HepG2 (cell line): ENCODE measurements around the gene CRISPLD2. TPM values are rescaled to one million over a fixed set of nuclear protein-coding genes. Genes with fewer than 3 reads are reported as not detected.

Experiments used
- ATAC-seq: fragments of 200-7000 bp; cut with Tn5 transposase; 3 replicates; pipeline ENCODE4 v1.9.1; 2020; ENCODE audit warnings: mild to moderate bottlenecking, moderate library complexity
- BruUV-seq: library from RNA; stranded (reverse); fragments of 400-500 nt; replicated peaks from 2 replicates; lab custom pipeline; 2021; lab: Mats Ljungman, UMichigan
- CTCF ChIA-PET: fragments of 300-600 bp; formaldehyde crosslinking; extraction: SDS; loops from one replicate; lab custom pipeline; 2021; ENCODE audit warnings: low total read pairs, inconsistent platforms, low intra/inter-chr PET ratio; lab: Yijun Ruan, JAX
- POLR2A ChIA-PET: fragments of 350-600 bp; sonication (Branson Sonifier 250); formaldehyde crosslinking; loops from one replicate; lab custom pipeline; 2020; ENCODE audit warnings: antibody characterized with exemption, inconsistent platforms; lab: Yijun Ruan, JAX
- DNase-seq: peaks from one replicate; pipeline ENCODE4 v3.0.0-alpha.2; 2015; ENCODE audit warnings: low spot score
- FAIRE-seq: peaks from 3 replicates; lab custom pipeline; 2011; peaks lifted over from hg19 to GRCh38; lab: Jason Lieb, UNC
- H2AFZ ChIP-seq: one replicate; pipeline ENCODE4 v1.6.1; 2011; ENCODE audit warnings: low read length, inconsistent platforms
- H3K27ac ChIP-seq: fragments of 300-600 bp; 3 replicates; pipeline ENCODE4 v1.8.0; 2011; ENCODE audit warnings: mixed run types, mild to moderate bottlenecking, mixed read lengths, low read length, inconsistent platforms; ENCODE audit not compliant: insufficient read depth; ENCODE audit errors: extremely low read length
- H3K27me3 ChIP-seq, 2 experiments: fragments of 200-600 bp in 1 of 2; 2 replicates in 1 of 2; 3 replicates in 1 of 2; pipeline versions ENCODE4 v1.6.0 to v1.8.0; 2011; ENCODE audit warnings: low read length in 2 of 2, mild to moderate bottlenecking in 2 of 2, moderate library complexity in 2 of 2, inconsistent platforms in 1 of 2; ENCODE audit not compliant: insufficient read depth in 2 of 2, control insufficient read depth in 1 of 2
- H3K36me3 ChIP-seq, 2 experiments: fragments of 200-600 bp in 1 of 2; replicated peaks in 1 of 2; 2 replicates in 1 of 2; 3 replicates in 1 of 2; pipeline versions ENCODE4 v1.5.1 to v1.8.0; 2011; ENCODE audit warnings: low read length in 2 of 2, inconsistent platforms in 1 of 2; ENCODE audit not compliant: insufficient read depth in 2 of 2, control insufficient read depth in 1 of 2
- H3K4me1 ChIP-seq: 2 replicates; pipeline ENCODE4 v1.5.1; 2012; ENCODE audit warnings: low read length, inconsistent platforms; ENCODE audit not compliant: insufficient read depth
- H3K4me2 ChIP-seq: 2 replicates; pipeline ENCODE4 v1.6.0; 2011; ENCODE audit warnings: low read depth, low read length, inconsistent platforms
- H3K4me3 ChIP-seq, 3 experiments: fragments of 200-600 bp in 1 of 3; sonication (generic), shearing (Covaris generic) in 1 of 3; replicated peaks in 1 of 3; 2 replicates each; pipeline ENCODE4 v1.5.1; 2011 to 2016; ENCODE audit warnings: low read length in 3 of 3, inconsistent platforms in 2 of 3, low read depth in 2 of 3, mild to moderate bottlenecking in 2 of 3, control low read depth in 1 of 3, mixed read lengths in 1 of 3; ENCODE audit not compliant: insufficient read depth in 1 of 3
- H3K79me2 ChIP-seq: one replicate; pipeline ENCODE4 v1.6.1; 2011; ENCODE audit warnings: low read length, inconsistent platforms; ENCODE audit not compliant: insufficient read depth
- H3K9ac ChIP-seq: 2 replicates; pipeline ENCODE4 v1.6.0; 2011; ENCODE audit warnings: mild to moderate bottlenecking, low read depth, low read length, inconsistent platforms; ENCODE audit not compliant: insufficient read depth
- H3K9me3 ChIP-seq: 2 replicates; pipeline ENCODE4 v1.5.1; 2012; ENCODE audit warnings: mild to moderate bottlenecking, low read length
- H4K20me1 ChIP-seq: 2 replicates; pipeline ENCODE4 v1.6.0; 2011; ENCODE audit warnings: inconsistent platforms, mild to moderate bottlenecking, low read length, moderate library complexity; ENCODE audit not compliant: insufficient read depth
- ATAD3A ChIP-seq: sonication (generic); formaldehyde crosslinking; IDR thresholded peaks from 2 replicates; pipeline ENCODE4 v1.4.0; 2020; ENCODE audit warnings: missing genetic modification reagents
- CEBPB ChIP-seq: IDR thresholded peaks from 2 replicates; pipeline ENCODE4 v1.6.1; 2011; ENCODE audit warnings: low read depth, low read length, improper control_type of control experiment, borderline replicate concordance
- CEBPG ChIP-seq: IDR thresholded peaks from 2 replicates; pipeline ENCODE4 v1.6.1; 2016
- KLF6 ChIP-seq: IDR thresholded peaks from 2 replicates; pipeline ENCODE4 v1.8.0; 2016; ENCODE audit warnings: missing biosample characterization, missing genetic modification reagents
- MXI1 ChIP-seq: IDR thresholded peaks from 3 replicates; pipeline ENCODE4 v1.6.1; 2012; ENCODE audit warnings: low read depth, low read length, inconsistent platforms, borderline replicate concordance
- ZFY ChIP-seq: sonication (generic); formaldehyde crosslinking; IDR thresholded peaks from 2 replicates; pipeline ENCODE4 v1.4.0; 2020; ENCODE audit warnings: missing genetic modification reagents
- ZKSCAN5 ChIP-seq: sonication (generic); formaldehyde crosslinking; IDR thresholded peaks from 2 replicates; pipeline ENCODE4 v1.5.1; 2020; ENCODE audit warnings: mild to moderate bottlenecking, missing genetic modification reagents
- ZNF180 ChIP-seq: sonication (generic); formaldehyde crosslinking; IDR thresholded peaks from 2 replicates; pipeline ENCODE4 v1.4.0; 2020; ENCODE audit warnings: low read depth, missing genetic modification reagents, borderline replicate concordance
- ZNF24 ChIP-seq: fragments of 450-650 bp; IDR thresholded peaks from 2 replicates; pipeline ENCODE4 v1.6.1; 2017; ENCODE audit warnings: antibody characterized with exemption, mild to moderate bottlenecking
- ZNF326 ChIP-seq: sonication (generic); formaldehyde crosslinking; IDR thresholded peaks from 2 replicates; pipeline ENCODE4 v1.4.0; 2020; ENCODE audit warnings: missing genetic modification reagents, borderline replicate concordance
- ZNF563 ChIP-seq: sonication (generic); formaldehyde crosslinking; IDR thresholded peaks from 2 replicates; pipeline ENCODE4 v1.8.0; 2022; ENCODE audit warnings: mild to moderate bottlenecking, moderate library complexity, missing genetic modification reagents
- WGBS: methylation state at CpG from one replicate; pipeline ENCODE4 v1.1.6; 2017; ENCODE audit warnings: low lambda C conversion rate; 5-methylcytosine and 5-hydroxymethylcytosine counted together
- in situ Hi-C: cut with HindIII; loops from 2 replicates; pipeline ENCODE4 v1.10.0; 2017; ENCODE audit warnings: low pct_unique_long_range_greater_than_20kb; ENCODE audit not compliant: extremely low pct_ligation_motif_present
- intact Hi-C: fragments of 100-400 bp; cut with micrococcal nuclease; formaldehyde crosslinking; loops from one replicate; pipeline ENCODE4 v1.10.0; 2022; ENCODE audit not compliant: unreplicated experiment
- polyA plus RNA-seq, 8 experiments: library from polyadenylated mRNA; depleted of rRNA in 3 of 8; stranded (reverse) in 7 of 8; unstranded in 1 of 8; fragments of >200 nt; fragmentation: Illumina TruSeq in 4 of 8; extraction: Trizol in 4 of 8; gene quantifications; 2 replicates each; pipeline versions ENCODE4 v1.2.1 to v1.2.3, GENCODE V29; 2011 to 2016; ENCODE audit warnings: low read depth in 4 of 8, missing spikeins in 1 of 8, mixed read lengths in 1 of 8; ENCODE audit not compliant: insufficient read depth in 1 of 8
- total RNA-seq, 5 experiments: library from RNA; depleted of rRNA; stranded (reverse); fragments of >200 nt; fragmentation: Illumina TruSeq; extraction: Trizol; gene quantifications; 2 replicates each; pipeline ENCODE4 v1.2.3, GENCODE V29; 2016; ENCODE audit warnings: low read depth in 1 of 5
- TF ChIP-seq, protein P1 (sequence below): sonication (generic); formaldehyde crosslinking; IDR thresholded peaks from 2 replicates; pipeline ENCODE4 v1.4.0; 2020; ENCODE audit warnings: low read depth, mild to moderate bottlenecking, missing genetic modification reagents

CRISPLD2 gene
- total and polyA plus RNA-seq, 2 of the 13 experiments (the other 11 are each of a cell fraction or from before 2014, with no cell fraction given) = 0.04 to 0.31 TPM

DNA sequence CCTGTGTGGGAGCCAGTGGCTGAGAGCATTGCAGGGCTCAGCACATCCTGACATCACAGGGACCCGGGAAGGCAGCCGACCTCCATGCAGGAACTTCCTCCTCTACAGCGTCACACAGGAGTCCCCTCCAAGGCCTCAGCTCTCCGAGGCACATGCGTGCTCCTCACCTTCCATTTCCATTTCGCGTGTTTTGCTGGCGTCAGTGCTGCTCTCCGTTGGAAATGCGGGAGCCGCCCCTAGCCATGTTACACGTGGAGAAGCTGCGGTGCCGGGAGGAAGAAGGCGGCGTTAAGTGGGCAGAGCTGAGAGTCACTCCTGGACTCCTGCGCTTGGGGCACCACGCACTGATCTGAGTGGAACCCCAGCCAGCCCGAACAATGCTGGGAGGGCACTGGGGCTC, 25.2 kb upstream of the CRISPLD2 start:
- DNase-seq (no peak), FAIRE-seq (no peak), ATAC-seq (no peak)
- ChIA-PET POLR2A (no interaction called here), CTCF (no interaction called here)
- H3K36me3 ChIP-seq = no peaks in the 10 kb centered on the region
- H3K4me3 ChIP-seq = no peak overlapping the region
- no peak for TF ChIP-seq KLF6 (CRISPR knock-in tag)
- TF ChIP-seq ZNF180 (CRISPR knock-in tag) = no peak
- H3K27ac ChIP-seq = no peak overlapping the region
- no peak overlapping the region for H2AFZ ChIP-seq
- H3K4me1 ChIP-seq = no peaks in the 10 kb centered on the region
- in situ Hi-C loops = loop anchor here (5.0 kb wide), 1 partner anchor 47 kb away; no protein-coding TSS in a partner anchor
- H3K79me2 ChIP-seq = no peaks in the 10 kb centered on the region
- H3K9ac ChIP-seq = no peak overlapping the region
- no TSS peak for BruUV-seq
- intact Hi-C loops = loop anchor here (1.0 kb wide), 1 partner anchor 18 kb away; no protein-coding TSS in a partner anchor
- no peaks in the 10 kb centered on the region for H4K20me1 ChIP-seq
- WGBS = 93% methylated on average over 19 of the region's 19 CpGs
- no peaks in the 10 kb centered on the region for H3K9me3 ChIP-seq
- H3K4me2 ChIP-seq = no peak overlapping the region
- H3K27me3 ChIP-seq = no peaks in the 10 kb centered on the region

DNA sequence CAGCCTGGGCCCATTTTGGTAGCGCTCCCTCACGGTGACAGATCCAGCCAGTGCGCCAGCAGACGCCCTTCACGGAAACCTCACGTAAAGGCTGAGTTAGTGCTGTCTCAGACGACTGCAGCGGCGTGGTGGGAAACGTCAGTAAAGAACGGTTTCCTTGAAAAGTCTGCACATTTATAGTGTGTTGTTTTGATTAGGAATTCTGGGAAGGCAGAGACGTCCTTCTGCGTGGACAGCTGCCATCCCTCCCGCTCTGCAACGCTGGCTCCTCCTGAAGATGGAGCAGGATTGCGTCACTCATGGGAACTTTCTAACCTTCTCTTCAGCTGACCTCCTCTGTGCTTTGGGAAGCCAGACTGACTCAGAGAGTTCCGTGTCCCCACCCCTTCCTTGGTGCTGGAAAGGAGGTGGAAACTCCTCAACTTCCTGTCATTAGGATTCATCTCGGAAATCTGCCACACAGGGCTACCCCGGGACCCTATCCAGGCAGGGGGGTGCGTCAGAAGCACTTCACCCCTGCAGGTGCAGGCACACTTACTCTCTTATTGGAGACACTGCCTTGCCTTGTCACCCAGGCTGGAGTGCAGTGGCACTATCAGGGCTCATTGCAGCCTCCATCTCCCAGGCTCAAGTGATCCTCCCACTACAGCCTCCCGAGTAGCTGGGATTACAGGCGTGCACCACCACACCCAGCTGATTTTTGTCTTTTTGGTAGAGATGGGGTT, 24.3 kb upstream of the CRISPLD2 start:
- Histone ChIP-seq H3K27ac (no peak overlapping the region), H3K4me1 (no peaks in the 10 kb centered on the region), H3K9me3 (no peaks in the 10 kb centered on the region), H4K20me1 (no peaks in the 10 kb centered on the region), H3K4me3 (no peak overlapping the region), H3K36me3 (no peaks in the 10 kb centered on the region), H3K4me2 (no peak overlapping the region)
- CTCF ChIA-PET = no interaction called here
- no peak for FAIRE-seq
- WGBS = 93% methylated on average over 22 of the region's 22 CpGs
- intact Hi-C loops (no loop called here), in situ Hi-C loops (loop anchor here (5.0 kb wide), 1 partner anchor 48 kb away; no protein-coding TSS in a partner anchor)
- no peak for ATAC-seq
- BruUV-seq = no TSS peak
- DNase-seq = no peak
- TF ChIP-seq ZNF563 (CRISPR knock-in tag) = no peak
- no peak for TF ChIP-seq MXI1
- TF ChIP-seq ZKSCAN5 (CRISPR knock-in tag) = no peak
- TF ChIP-seq CEBPB = peak; percentile 83
- TF ChIP-seq CEBPG (CRISPR knock-in tag) = peak; percentile 34; the same call in 1 of the 2 replicates
- no peak for TF ChIP-seq ZNF326
- TF ChIP-seq, protein P1, sequence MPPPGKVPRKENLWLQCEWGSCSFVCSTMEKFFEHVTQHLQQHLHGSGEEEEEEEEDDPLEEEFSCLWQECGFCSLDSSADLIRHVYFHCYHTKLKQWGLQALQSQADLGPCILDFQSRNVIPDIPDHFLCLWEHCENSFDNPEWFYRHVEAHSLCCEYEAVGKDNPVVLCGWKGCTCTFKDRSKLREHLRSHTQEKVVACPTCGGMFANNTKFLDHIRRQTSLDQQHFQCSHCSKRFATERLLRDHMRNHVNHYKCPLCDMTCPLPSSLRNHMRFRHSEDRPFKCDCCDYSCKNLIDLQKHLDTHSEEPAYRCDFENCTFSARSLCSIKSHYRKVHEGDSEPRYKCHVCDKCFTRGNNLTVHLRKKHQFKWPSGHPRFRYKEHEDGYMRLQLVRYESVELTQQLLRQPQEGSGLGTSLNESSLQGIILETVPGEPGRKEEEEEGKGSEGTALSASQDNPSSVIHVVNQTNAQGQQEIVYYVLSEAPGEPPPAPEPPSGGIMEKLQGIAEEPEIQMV (CRISPR knock-in tag) = no peak
- no peak for TF ChIP-seq ZNF24
- no peak for TF ChIP-seq ATAD3A
- TF ChIP-seq ZFY (CRISPR knock-in tag) = no peak
- TF ChIP-seq, all 625 proteins: peak for 2
- Histone ChIP-seq H3K27me3 (no peaks in the 10 kb centered on the region), H2AFZ (no peak overlapping the region), H3K79me2 (no peaks in the 10 kb centered on the region), H3K9ac (no peak overlapping the region)
- POLR2A ChIA-PET = no interaction called here
